ENCODE measurements around the gene EMX1. TPM values are rescaled to one million over a fixed set of nuclear protein-coding genes. Genes with fewer than 3 reads are reported as not detected.

The EMX1 gene
- total and polyA plus RNA-seq, 4 donors: 0.28 to 0.43 (median 0.39) TPM; not detected in 1

GRCh38 chr2:72949045-72949444 is 31.7 kb downstream of the EMX1 start:
- no peak for DNase-seq (ENCODE audit: low read depth in 4 of 6, low spot score in 6 of 6)
- H3K4me3 ChIP-seq (ENCODE audit: low read depth, low read length): no peak overlapping the region
- H3K27ac ChIP-seq (ENCODE audit: low read depth, low read length): no peak overlapping the region
- 100% methylated on average over 2 of the region's 2 CpGs for WGBS (ENCODE audit: insufficient coverage)
- H3K27me3 ChIP-seq (ENCODE audit: control insufficient read depth, insufficient read depth, low read length): no peaks in the 10 kb centered on the region
- no peaks in the 10 kb centered on the region for H3K4me1 ChIP-seq (ENCODE audit: control insufficient read depth, insufficient read depth, low read length)
- H3K36me3 ChIP-seq (ENCODE audit: control insufficient read depth, insufficient read depth, low read length): peaks cover 45% of the 10 kb centered on the region
- H3K9me3 ChIP-seq (ENCODE audit: control insufficient read depth, insufficient read depth, low read length): no peaks in the 10 kb centered on the region

- no peak overlapping the region for H3K27ac ChIP-seq (ENCODE audit: low read depth, low read length)
- 92% methylated on average over 4 of the region's 4 CpGs for WGBS (ENCODE audit: insufficient coverage)
- DNase-seq (ENCODE audit: low read depth in 4 of 6, low spot score in 6 of 6): no peak
- no peaks in the 10 kb centered on the region for H3K27me3 ChIP-seq (ENCODE audit: control insufficient read depth, insufficient read depth, low read length)
- peaks cover 4% of the 10 kb centered on the region for H3K4me1 ChIP-seq (ENCODE audit: control insufficient read depth, insufficient read depth, low read length)
- H3K36me3 ChIP-seq (ENCODE audit: control insufficient read depth, insufficient read depth, low read length): peaks cover 45% of the 10 kb centered on the region
- no peaks in the 10 kb centered on the region for H3K9me3 ChIP-seq (ENCODE audit: control insufficient read depth, insufficient read depth, low read length)
- no peak overlapping the region for H3K4me3 ChIP-seq (ENCODE audit: low read depth, low read length)
Measured at GRCh38 chr2:72949642-72950041, 32.3 kb downstream of the EMX1 start.

GRCh38 chr2:72950558-72951255 is 33.4 kb downstream of the EMX1 start:
- 68% methylated on average over 13 of the region's 13 CpGs for WGBS (ENCODE audit: insufficient coverage)
- H3K9me3 ChIP-seq (ENCODE audit: control insufficient read depth, insufficient read depth, low read length): no peaks in the 10 kb centered on the region
- no peak overlapping the region for H3K27ac ChIP-seq (ENCODE audit: low read depth, low read length)
- H3K27me3 ChIP-seq (ENCODE audit: control insufficient read depth, insufficient read depth, low read length): no peaks in the 10 kb centered on the region
- no peak overlapping the region for H3K4me3 ChIP-seq (ENCODE audit: low read depth, low read length)
- peaks cover 14% of the 10 kb centered on the region for H3K4me1 ChIP-seq (ENCODE audit: control insufficient read depth, insufficient read depth, low read length)
- no peak for DNase-seq (ENCODE audit: low read depth in 4 of 6, low spot score in 6 of 6)
- peaks cover 43% of the 10 kb centered on the region for H3K36me3 ChIP-seq (ENCODE audit: control insufficient read depth, insufficient read depth, low read length)

- Histone ChIP-seq H3K4me3 (ENCODE audit: low read depth, low read length) (no peak overlapping the region), H3K27ac (ENCODE audit: low read depth, low read length) (no peak overlapping the region), H3K27me3 (ENCODE audit: control insufficient read depth, insufficient read depth, low read length) (no peaks in the 10 kb centered on the region), H3K9me3 (ENCODE audit: control insufficient read depth, insufficient read depth, low read length) (no peaks in the 10 kb centered on the region), H3K36me3 (ENCODE audit: control insufficient read depth, insufficient read depth, low read length) (peaks cover 43% of the 10 kb centered on the region), H3K4me1 (ENCODE audit: control insufficient read depth, insufficient read depth, low read length) (peaks cover 16% of the 10 kb centered on the region)
- no peak for DNase-seq (ENCODE audit: low read depth in 4 of 6, low spot score in 6 of 6)
- WGBS (ENCODE audit: insufficient coverage): 85% methylated on average over 5 of the region's 8 CpGs
Measured at GRCh38 chr2:72951303-72952095, 34.2 kb downstream of the EMX1 start.

- Histone ChIP-seq H3K4me1 (ENCODE audit: control insufficient read depth, insufficient read depth, low read length) (peaks cover 16% of the 10 kb centered on the region), H3K9me3 (ENCODE audit: control insufficient read depth, insufficient read depth, low read length) (no peaks in the 10 kb centered on the region), H3K36me3 (ENCODE audit: control insufficient read depth, insufficient read depth, low read length) (peaks cover 40% of the 10 kb centered on the region), H3K4me3 (ENCODE audit: low read depth, low read length) (no peak overlapping the region), H3K27ac (ENCODE audit: low read depth, low read length) (no peak overlapping the region), H3K27me3 (ENCODE audit: control insufficient read depth, insufficient read depth, low read length) (no peaks in the 10 kb centered on the region)
- WGBS (ENCODE audit: insufficient coverage): 69% methylated on average over 5 of the region's 8 CpGs
- no peak for DNase-seq (ENCODE audit: low read depth in 4 of 6, low spot score in 6 of 6)
Measured at GRCh38 chr2:72952110-72952823, 34.9 kb downstream of the EMX1 start.

- Histone ChIP-seq H3K27ac (ENCODE audit: low read depth, low read length) (no peak overlapping the region), H3K9me3 (ENCODE audit: control insufficient read depth, insufficient read depth, low read length) (no peaks in the 10 kb centered on the region), H3K36me3 (ENCODE audit: control insufficient read depth, insufficient read depth, low read length) (peaks cover 40% of the 10 kb centered on the region), H3K27me3 (ENCODE audit: control insufficient read depth, insufficient read depth, low read length) (no peaks in the 10 kb centered on the region), H3K4me1 (ENCODE audit: control insufficient read depth, insufficient read depth, low read length) (peaks cover 16% of the 10 kb centered on the region), H3K4me3 (ENCODE audit: low read depth, low read length) (no peak overlapping the region)
- peak in 1 of 6 donors; percentile 28 for DNase-seq (ENCODE audit: low read depth in 4 of 6, low spot score in 6 of 6)
- WGBS (ENCODE audit: insufficient coverage): 96% methylated on average over 8 of the region's 14 CpGs
Measured at GRCh38 chr2:72952961-72953360, 35.6 kb downstream of the EMX1 start.

- H3K4me1 ChIP-seq (ENCODE audit: control insufficient read depth, insufficient read depth, low read length): peaks cover 16% of the 10 kb centered on the region
- H3K27ac ChIP-seq (ENCODE audit: low read depth, low read length): no peak overlapping the region
- WGBS (ENCODE audit: insufficient coverage): 100% methylated on average over 1 of the region's 1 CpG
- no peaks in the 10 kb centered on the region for H3K9me3 ChIP-seq (ENCODE audit: control insufficient read depth, insufficient read depth, low read length)
- peaks cover 39% of the 10 kb centered on the region for H3K36me3 ChIP-seq (ENCODE audit: control insufficient read depth, insufficient read depth, low read length)
- no peak for DNase-seq (ENCODE audit: low read depth in 4 of 6, low spot score in 6 of 6)
- H3K4me3 ChIP-seq (ENCODE audit: low read depth, low read length): no peak overlapping the region
- H3K27me3 ChIP-seq (ENCODE audit: control insufficient read depth, insufficient read depth, low read length): no peaks in the 10 kb centered on the region
Measured at GRCh38 chr2:72953528-72953927, 36.2 kb downstream of the EMX1 start.

- no peak for DNase-seq (ENCODE audit: low read depth in 4 of 6, low spot score in 6 of 6)
- peaks cover 43% of the 10 kb centered on the region for H3K36me3 ChIP-seq (ENCODE audit: control insufficient read depth, insufficient read depth, low read length)
- no peaks in the 10 kb centered on the region for H3K9me3 ChIP-seq (ENCODE audit: control insufficient read depth, insufficient read depth, low read length)
- H3K4me1 ChIP-seq (ENCODE audit: control insufficient read depth, insufficient read depth, low read length): peaks cover 16% of the 10 kb centered on the region
- no peaks in the 10 kb centered on the region for H3K27me3 ChIP-seq (ENCODE audit: control insufficient read depth, insufficient read depth, low read length)
- no peak overlapping the region for H3K4me3 ChIP-seq (ENCODE audit: low read depth, low read length)
- H3K27ac ChIP-seq (ENCODE audit: low read depth, low read length): no peak overlapping the region
- 90% methylated on average over 4 of the region's 4 CpGs for WGBS (ENCODE audit: insufficient coverage)
Measured at GRCh38 chr2:72953976-72954375, 36.7 kb downstream of the EMX1 start.

- Histone ChIP-seq H3K9me3 (ENCODE audit: control insufficient read depth, insufficient read depth, low read length) (no peaks in the 10 kb centered on the region), H3K27ac (ENCODE audit: low read depth, low read length) (no peak overlapping the region), H3K36me3 (ENCODE audit: control insufficient read depth, insufficient read depth, low read length) (peaks cover 49% of the 10 kb centered on the region), H3K4me3 (ENCODE audit: low read depth, low read length) (no peak overlapping the region), H3K4me1 (ENCODE audit: control insufficient read depth, insufficient read depth, low read length) (peaks cover 16% of the 10 kb centered on the region), H3K27me3 (ENCODE audit: control insufficient read depth, insufficient read depth, low read length) (no peaks in the 10 kb centered on the region)
- DNase-seq (ENCODE audit: low read depth in 4 of 6, low spot score in 6 of 6): no peak
- 76% methylated on average over 10 of the region's 12 CpGs for WGBS (ENCODE audit: insufficient coverage)
Measured at GRCh38 chr2:72954376-72955227, 37.3 kb downstream of the EMX1 start.

Data from spinal cord (tissue), 10 donors.